D721Med (cell line): ENCODE measurements around the gene APBB1IP.

Source experiments
- DNase-seq: peaks from one replicate; pipeline ENCODE4 v3.0.0; 2011; ENCODE audit warnings: low spot score; ENCODE audit not compliant: insufficient read length
- FAIRE-seq: peaks from 2 replicates; lab custom pipeline; 2011; peaks lifted over from hg19 to GRCh38; lab: Jason Lieb, UNC
- CTCF ChIP-seq: IDR thresholded peaks from 2 replicates; pipeline ENCODE4 v1.5.1; 2012; ENCODE audit warnings: mild to moderate bottlenecking, control low read depth; ENCODE audit not compliant: insufficient read depth; ENCODE audit errors: missing control alignments

Gene APBB1IP

GRCh38 chr10:26524161-26524896, 86.2 kb downstream of the APBB1IP start:
- DNase-seq = no peak
- no peak for TF ChIP-seq CTCF
- no peak for FAIRE-seq

GRCh38 chr10:26525586-26525985, 87.4 kb downstream of the APBB1IP start:
- TF ChIP-seq CTCF = no peak
- DNase-seq = no peak
- FAIRE-seq = no peak

- FAIRE-seq (no peak), DNase-seq (no peak)
- no peak for TF ChIP-seq CTCF
Observed at GRCh38 chr10:26527018-26527417, 88.9 kb downstream of the APBB1IP start.

- FAIRE-seq (no peak), DNase-seq (no peak)
- TF ChIP-seq CTCF = no peak
Observed at GRCh38 chr10:26528048-26528447, 89.9 kb downstream of the APBB1IP start.

GRCh38 chr10:26528715-26529393, 90.7 kb downstream of the APBB1IP start:
- DNase-seq (no peak), FAIRE-seq (no peak)
- no peak for TF ChIP-seq CTCF

- TF ChIP-seq CTCF = no peak
- no peak for DNase-seq
- FAIRE-seq = no peak
Observed at GRCh38 chr10:26534384-26534783, 96.2 kb downstream of the APBB1IP start.

- DNase-seq (no peak), FAIRE-seq (no peak)
- TF ChIP-seq CTCF = no peak
Observed at GRCh38 chr10:26540601-26541000, 102.5 kb downstream of the APBB1IP start.
